ENCODE measurements around the gene TCF7.

TCF7 gene

DNA sequence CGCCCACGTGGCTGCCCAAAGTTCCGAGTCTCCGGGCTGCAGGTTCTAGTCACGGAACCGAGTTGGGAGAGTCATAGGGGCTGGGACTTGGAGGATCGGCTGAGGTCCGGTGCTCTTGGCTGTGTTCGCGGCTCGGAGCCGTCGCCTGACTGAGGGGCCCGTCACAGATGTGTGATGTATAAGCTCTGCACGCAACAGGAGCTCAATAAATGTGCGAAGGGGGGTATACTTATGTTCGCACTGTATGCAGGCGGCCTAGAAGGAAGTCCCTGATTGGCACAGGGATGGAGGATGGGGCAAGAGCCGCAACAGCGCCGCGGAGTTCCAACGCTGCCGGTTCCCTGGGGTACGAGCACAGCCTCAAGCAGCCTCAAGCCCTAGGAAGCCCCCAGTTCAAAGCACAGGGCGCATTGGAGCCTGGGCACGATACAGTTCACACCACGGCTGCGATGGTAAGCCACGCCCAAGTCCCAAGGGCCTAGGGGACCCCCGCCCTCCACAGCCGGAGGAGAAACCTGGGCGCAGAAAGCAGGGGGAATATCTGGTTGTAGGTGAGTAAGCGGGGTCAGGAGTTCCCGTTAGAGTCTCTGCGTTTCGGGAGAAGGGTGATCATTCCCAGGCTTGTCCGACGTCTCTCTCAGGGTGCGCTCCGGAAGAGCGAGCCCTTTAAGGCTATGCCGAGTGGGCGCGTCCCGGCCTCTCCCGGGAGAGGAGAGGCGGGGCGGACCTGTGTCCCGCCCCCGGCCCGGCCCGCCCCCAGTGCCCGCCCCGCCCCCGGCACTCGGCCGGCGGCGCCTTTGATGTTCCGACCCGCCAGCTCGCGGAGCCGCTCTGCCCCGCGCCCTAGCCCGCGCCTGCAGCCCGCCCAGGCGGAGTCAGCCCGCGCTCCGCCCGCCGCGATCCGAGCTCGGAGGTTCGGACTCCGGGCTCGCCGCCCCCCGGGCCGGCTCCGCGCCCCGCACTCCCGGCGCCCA lies at the start of gene TCF7:
Gene TCF7, plus strand, starts transcription at position 780 of the 974 bp plus-strand sequence. CDS start 226 bp downstream, outside the sequence.
- TF ChIP-seq, protein P1, sequence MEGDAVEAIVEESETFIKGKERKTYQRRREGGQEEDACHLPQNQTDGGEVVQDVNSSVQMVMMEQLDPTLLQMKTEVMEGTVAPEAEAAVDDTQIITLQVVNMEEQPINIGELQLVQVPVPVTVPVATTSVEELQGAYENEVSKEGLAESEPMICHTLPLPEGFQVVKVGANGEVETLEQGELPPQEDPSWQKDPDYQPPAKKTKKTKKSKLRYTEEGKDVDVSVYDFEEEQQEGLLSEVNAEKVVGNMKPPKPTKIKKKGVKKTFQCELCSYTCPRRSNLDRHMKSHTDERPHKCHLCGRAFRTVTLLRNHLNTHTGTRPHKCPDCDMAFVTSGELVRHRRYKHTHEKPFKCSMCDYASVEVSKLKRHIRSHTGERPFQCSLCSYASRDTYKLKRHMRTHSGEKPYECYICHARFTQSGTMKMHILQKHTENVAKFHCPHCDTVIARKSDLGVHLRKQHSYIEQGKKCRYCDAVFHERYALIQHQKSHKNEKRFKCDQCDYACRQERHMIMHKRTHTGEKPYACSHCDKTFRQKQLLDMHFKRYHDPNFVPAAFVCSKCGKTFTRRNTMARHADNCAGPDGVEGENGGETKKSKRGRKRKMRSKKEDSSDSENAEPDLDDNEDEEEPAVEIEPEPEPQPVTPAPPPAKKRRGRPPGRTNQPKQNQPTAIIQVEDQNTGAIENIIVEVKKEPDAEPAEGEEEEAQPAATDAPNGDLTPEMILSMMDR (IDR thresholded peaks at IDR 0.05; ENCODE audit: control extremely low read depth, extremely low read depth, low read depth, missing control alignments), result no peak
- ChIA-PET CTCF (interaction anchor here (1.4 kb wide), 1 partner anchor 42 kb away, joined by 5 read pairs; no protein-coding TSS in a partner anchor), POLR2A (interaction anchor here (0.7 to 1.6 kb wide), 7 partner anchors 9 to 116 kb away, joined by 3 to 7 read pairs (median 4); no protein-coding TSS in a partner anchor)
- peak; percentile 94 for DNase-seq (ENCODE audit: extremely low spot score)

DNA sequence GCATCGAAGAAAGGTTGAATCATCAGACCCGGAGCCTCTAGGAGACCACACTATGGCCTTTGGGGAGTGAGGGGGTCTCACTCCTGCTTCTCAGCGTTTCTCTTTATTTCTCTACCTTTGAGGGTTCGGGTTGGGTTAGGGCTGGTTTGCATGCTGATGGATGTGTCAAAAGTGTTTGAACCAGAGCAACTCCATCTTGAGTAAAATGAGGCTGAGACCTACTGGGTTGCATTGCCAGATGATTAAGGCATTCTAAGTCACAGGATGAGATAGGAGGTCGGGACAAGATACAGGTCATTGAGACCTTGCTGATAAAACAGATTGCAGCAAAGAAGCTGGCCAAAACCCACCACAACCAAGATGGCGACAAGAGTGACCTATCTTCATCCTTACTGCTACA lies 44.9 kb upstream of the TCF7 start:
- TF ChIP-seq, protein P1 (IDR thresholded peaks at IDR 0.05; ENCODE audit: control extremely low read depth, extremely low read depth, low read depth, missing control alignments), result no peak
- ChIA-PET CTCF (interaction anchor here (0.9 to 2.6 kb wide), 7 partner anchors 9 to 71 kb away, joined by 3 to 26 read pairs (median 3); no protein-coding TSS in a partner anchor), POLR2A (no interaction called here)

DNA sequence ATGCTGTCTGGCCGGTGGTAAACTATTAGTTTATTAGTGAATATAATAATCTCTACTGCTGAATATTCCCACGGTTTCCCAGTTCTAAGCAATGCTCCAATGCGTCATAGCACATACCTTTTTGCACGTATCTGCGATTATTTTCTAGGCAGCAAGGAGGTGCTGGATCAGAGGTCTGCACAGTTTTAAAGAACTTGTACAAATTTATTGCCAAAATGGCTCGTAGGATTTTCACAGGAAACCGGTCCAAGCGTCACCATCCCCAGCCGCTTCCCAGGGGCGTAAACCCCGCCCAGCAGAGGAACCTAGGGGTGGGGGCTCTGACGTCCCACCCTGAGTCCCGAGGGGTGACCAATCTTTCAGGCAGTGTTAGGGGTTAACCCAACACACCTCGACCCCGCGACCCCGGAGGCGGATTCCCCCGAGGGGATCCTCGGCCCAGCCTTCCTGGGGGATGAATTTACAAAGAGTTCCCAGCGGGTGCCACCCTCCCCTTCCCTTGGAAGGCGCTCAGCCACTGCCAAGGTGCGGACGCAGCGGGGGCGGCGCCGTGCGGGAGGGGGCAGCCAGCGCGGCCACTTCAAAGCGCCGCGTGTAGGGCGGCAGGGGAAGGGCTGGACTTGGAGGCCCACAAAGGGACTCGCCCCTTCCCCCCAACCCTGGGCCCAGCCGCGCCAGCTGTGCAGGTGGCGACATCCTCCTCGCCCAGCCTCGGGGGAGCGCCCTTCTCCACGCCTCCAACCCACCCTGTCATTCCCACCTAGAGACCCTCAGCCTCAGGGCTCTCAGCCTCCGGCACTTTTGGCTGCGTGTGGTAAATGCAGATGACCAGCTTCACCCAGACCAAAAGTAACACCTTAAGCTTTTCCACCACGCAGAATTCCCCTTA lies 43.5 kb upstream of the TCF7 start:
- CTCF ChIA-PET, result interaction anchor here (1.0 to 4.4 kb wide), 6 partner anchors 26 to 70 kb away, joined by 3 to 39 read pairs (median 24); no protein-coding TSS in a partner anchor
- POLR2A ChIA-PET, result no interaction called here
- peak; percentile 67 for DNase-seq (ENCODE audit: extremely low spot score)
- TF ChIP-seq, protein P1 (IDR thresholded peaks at IDR 0.05; ENCODE audit: control extremely low read depth, extremely low read depth, low read depth, missing control alignments), result peak; percentile 3

More for the DNA sequence above, 44.9 kb upstream of the TCF7 start:
- DNase-seq (ENCODE audit: extremely low spot score), result no peak

DNA sequence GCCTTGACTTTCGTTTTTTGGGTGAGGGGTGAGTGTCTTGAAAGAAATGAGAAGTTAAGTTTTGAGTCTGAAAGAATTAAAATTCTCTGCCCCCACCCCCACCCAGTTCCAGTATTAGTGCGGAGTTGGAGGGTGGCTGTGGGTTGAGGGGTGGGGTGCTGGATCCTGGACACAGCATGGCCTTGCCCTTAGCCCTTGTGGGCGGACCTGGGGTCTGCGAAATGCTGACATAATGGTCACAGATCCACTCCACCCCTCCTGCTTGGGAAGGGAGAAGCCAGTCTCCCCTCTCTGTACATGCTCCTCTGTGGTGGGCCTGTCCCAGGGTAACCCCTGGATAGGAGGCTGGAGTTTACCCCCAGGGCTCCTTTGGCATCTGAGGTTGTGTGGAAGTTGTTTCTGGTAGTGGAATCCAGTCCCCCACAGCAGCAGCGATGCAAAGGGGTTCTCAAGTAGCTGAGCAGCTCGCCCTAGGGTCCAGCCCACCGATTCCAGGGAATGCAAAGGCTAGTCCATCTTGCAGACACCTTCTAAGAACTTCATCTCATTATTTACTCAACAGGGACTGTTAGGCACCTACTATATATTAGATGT lies 42.8 kb upstream of the TCF7 start:
- CTCF ChIA-PET, result interaction anchor here (1.8 to 4.4 kb wide), 5 partner anchors 28 to 69 kb away, joined by 5 to 39 read pairs (median 22); no protein-coding TSS in a partner anchor

DNA sequence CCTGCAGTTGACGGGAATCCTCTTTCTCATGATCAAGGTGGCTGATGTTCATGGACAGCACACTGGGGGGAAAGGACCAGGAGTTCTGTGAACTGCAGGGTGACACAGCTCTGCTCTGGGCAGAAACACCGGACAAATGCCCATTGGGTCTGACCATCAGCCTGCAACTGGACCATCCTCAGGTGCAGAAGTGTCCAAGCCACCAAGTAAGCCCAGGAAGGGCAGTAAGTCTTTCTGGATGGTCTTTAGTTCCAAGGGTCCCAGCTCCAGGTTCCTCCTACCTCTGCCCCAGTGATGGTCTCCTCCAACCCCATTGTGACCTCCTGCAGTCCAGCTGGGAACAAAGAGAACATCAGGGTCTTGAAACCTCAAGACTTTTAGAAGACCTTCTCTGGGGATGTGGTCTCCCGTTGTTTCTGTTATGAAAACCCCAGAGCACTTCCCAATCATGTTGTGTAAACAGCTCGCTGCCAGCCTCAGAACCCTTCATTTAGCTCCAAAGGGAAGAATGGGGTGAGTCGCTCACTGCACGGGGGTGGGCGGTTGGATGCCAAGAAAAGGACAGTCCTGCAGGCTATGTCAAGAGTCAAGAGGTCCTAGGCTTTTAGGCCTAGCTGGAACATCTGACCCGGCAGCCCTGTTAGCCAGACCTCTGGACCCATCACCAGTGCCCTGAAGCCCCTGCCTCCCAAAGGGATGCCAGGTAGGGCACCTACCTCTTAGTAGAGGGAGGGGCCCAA lies 41.8 kb upstream of the TCF7 start:
- CTCF ChIA-PET, result interaction anchor here (1.2 to 4.4 kb wide), 9 partner anchors 10 to 68 kb away, joined by 3 to 39 read pairs (median 5); no protein-coding TSS in a partner anchor
- DNase-seq (ENCODE audit: extremely low spot score), result no peak
- POLR2A ChIA-PET, result no interaction called here
- TF ChIP-seq, protein P1 (IDR thresholded peaks at IDR 0.05; ENCODE audit: control extremely low read depth, extremely low read depth, low read depth, missing control alignments), result no peak

More for the DNA sequence above, 42.8 kb upstream of the TCF7 start:
- POLR2A ChIA-PET, result no interaction called here
- no peak for DNase-seq (ENCODE audit: extremely low spot score)
- TF ChIP-seq, protein P1 (IDR thresholded peaks at IDR 0.05; ENCODE audit: control extremely low read depth, extremely low read depth, low read depth, missing control alignments), result no peak
